RWPE2 (cell line): ENCODE results near the gene AHCY.
"Not testable (repeated sequence)": the region's sequence is repeated elsewhere in the genome, so short reads cannot be mapped to it uniquely, and the experiment has no call there.

Experiments
- ATAC-seq: fragments of 200-7000 bp; cut with Tn5 transposase; 3 replicates; pipeline ENCODE4 v1.9.1; 2021; ENCODE audit warnings: low read depth
- DNase-seq: peaks from one replicate; pipeline ENCODE4 v3.0.0-alpha.2; 2020; ENCODE audit warnings: low spot score
- H3K27ac ChIP-seq: fragments of 450-650 bp; 2 replicates; pipeline ENCODE4 v1.5.1; 2017; ENCODE audit warnings: mild to moderate bottlenecking; ENCODE audit not compliant: poor library complexity, severe bottlenecking
- H3K27me3 ChIP-seq: fragments of 250-450 bp; sonication (Bioruptor Pico); 2 replicates; pipeline ENCODE4 v1.5.1; 2021; ENCODE audit warnings: mild to moderate bottlenecking, moderate library complexity; ENCODE audit not compliant: insufficient read depth, poor library complexity, severe bottlenecking
- H3K36me3 ChIP-seq: fragments of 250-450 bp; sonication (Bioruptor Pico); 2 replicates; pipeline ENCODE4 v1.5.1; 2020; ENCODE audit warnings: low read depth, mild to moderate bottlenecking, moderate library complexity
- H3K4me1 ChIP-seq: fragments of 250-450 bp; sonication (Bioruptor Pico); 2 replicates; pipeline ENCODE4 v1.5.1; 2021; ENCODE audit warnings: mild to moderate bottlenecking, moderate library complexity; ENCODE audit not compliant: insufficient read depth, poor library complexity, severe bottlenecking
- H3K4me3 ChIP-seq: fragments of 250-450 bp; sonication (Bioruptor Pico); 2 replicates; pipeline ENCODE4 v1.5.1; 2021; ENCODE audit warnings: mild to moderate bottlenecking, moderate library complexity; ENCODE audit not compliant: severe bottlenecking
- H3K9me3 ChIP-seq: fragments of 250-450 bp; sonication (Bioruptor Pico); 2 replicates; pipeline ENCODE4 v1.5.1; 2021; ENCODE audit warnings: mild to moderate bottlenecking, moderate library complexity; ENCODE audit not compliant: severe bottlenecking
- TF ChIP-seq, protein P1 (sequence below): fragments of 450-650 bp; IDR thresholded peaks from one replicate; pipeline ENCODE4 v1.5.1; 2017; ENCODE audit warnings: mild to moderate bottlenecking, moderate library complexity; ENCODE audit not compliant: poor library complexity, severe bottlenecking

Gene AHCY

GRCh38 chr20:34345402-34345736 is 42.2 kb upstream of the AHCY start:
- DNase-seq (no peak), ATAC-seq (no peak)
- Histone ChIP-seq H3K4me3 (no peak overlapping the region), H3K4me1 (peaks cover 24% of the 10 kb centered on the region), H3K27ac (no peak overlapping the region), H3K27me3 (no peaks in the 10 kb centered on the region), H3K9me3 (no peaks in the 10 kb centered on the region), H3K36me3 (no peaks in the 10 kb centered on the region)
- TF ChIP-seq, protein P1, sequence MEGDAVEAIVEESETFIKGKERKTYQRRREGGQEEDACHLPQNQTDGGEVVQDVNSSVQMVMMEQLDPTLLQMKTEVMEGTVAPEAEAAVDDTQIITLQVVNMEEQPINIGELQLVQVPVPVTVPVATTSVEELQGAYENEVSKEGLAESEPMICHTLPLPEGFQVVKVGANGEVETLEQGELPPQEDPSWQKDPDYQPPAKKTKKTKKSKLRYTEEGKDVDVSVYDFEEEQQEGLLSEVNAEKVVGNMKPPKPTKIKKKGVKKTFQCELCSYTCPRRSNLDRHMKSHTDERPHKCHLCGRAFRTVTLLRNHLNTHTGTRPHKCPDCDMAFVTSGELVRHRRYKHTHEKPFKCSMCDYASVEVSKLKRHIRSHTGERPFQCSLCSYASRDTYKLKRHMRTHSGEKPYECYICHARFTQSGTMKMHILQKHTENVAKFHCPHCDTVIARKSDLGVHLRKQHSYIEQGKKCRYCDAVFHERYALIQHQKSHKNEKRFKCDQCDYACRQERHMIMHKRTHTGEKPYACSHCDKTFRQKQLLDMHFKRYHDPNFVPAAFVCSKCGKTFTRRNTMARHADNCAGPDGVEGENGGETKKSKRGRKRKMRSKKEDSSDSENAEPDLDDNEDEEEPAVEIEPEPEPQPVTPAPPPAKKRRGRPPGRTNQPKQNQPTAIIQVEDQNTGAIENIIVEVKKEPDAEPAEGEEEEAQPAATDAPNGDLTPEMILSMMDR: no peak

- Histone ChIP-seq H3K27me3 (no peaks in the 10 kb centered on the region), H3K27ac (peak overlapping the region; percentile 4), H3K4me3 (no peak overlapping the region), H3K4me1 (peaks cover 18% of the 10 kb centered on the region), H3K9me3 (no peaks in the 10 kb centered on the region), H3K36me3 (no peaks in the 10 kb centered on the region)
- no peak for DNase-seq
- no peak for ATAC-seq
- TF ChIP-seq, protein P1: no peak
These were observed 41.1 kb upstream of the AHCY start for GRCh38 chr20:34344238-34344637.

- DNase-seq (no peak), ATAC-seq (0 out of 3 replicates have a peak, but pooled peaks have one; percentile 20)
- H3K27me3 ChIP-seq: no peaks in the 10 kb centered on the region
- TF ChIP-seq, protein P1: no peak
- peaks cover 15% of the 10 kb centered on the region for H3K4me1 ChIP-seq
- H3K27ac ChIP-seq: peak overlapping the region; percentile 4
- no peaks in the 10 kb centered on the region for H3K9me3 ChIP-seq
- no peak overlapping the region for H3K4me3 ChIP-seq
- H3K36me3 ChIP-seq: no peaks in the 10 kb centered on the region
These were observed 40.5 kb upstream of the AHCY start for GRCh38 chr20:34343458-34344211.

- peaks cover 24% of the 10 kb centered on the region for H3K4me1 ChIP-seq
- H3K36me3 ChIP-seq, H3K4me3 ChIP-seq, ATAC-seq, DNase-seq, H3K27me3 ChIP-seq, H3K9me3 ChIP-seq: not testable (repeated sequence)
- peak overlapping the region; percentile 17 for H3K27ac ChIP-seq
These were observed 38.0 kb upstream of the AHCY start for GRCh38 chr20:34341199-34341598.

DNA sequence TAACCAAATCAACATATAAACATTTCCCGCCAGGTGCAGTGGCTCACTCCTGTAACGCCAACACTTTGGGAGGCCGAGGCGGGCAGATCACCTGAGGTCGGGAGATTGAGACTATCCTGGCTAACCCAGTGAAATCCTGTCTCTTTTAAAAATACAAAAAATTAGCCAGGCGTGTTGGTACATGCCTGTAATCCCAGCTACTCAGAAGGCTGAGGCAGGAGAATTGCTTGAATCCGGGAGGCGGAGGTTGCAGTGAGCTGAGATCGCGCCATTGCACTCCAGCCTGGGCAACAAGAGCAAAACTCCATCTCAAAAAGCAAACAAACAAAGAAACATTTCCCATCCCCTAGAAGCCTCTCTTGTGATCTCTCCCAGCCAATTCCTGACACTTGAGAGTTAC is 37.6 kb upstream of the AHCY start:
- peak; percentile 17; the same call in 1 of the 3 replicates for ATAC-seq
- not testable (repeated sequence) for H3K27me3 ChIP-seq, H3K36me3 ChIP-seq, H3K9me3 ChIP-seq, DNase-seq, H3K4me3 ChIP-seq
- Histone ChIP-seq H3K27ac (peak overlapping the region; percentile 17), H3K4me1 (peaks cover 29% of the 10 kb centered on the region)

DNA sequence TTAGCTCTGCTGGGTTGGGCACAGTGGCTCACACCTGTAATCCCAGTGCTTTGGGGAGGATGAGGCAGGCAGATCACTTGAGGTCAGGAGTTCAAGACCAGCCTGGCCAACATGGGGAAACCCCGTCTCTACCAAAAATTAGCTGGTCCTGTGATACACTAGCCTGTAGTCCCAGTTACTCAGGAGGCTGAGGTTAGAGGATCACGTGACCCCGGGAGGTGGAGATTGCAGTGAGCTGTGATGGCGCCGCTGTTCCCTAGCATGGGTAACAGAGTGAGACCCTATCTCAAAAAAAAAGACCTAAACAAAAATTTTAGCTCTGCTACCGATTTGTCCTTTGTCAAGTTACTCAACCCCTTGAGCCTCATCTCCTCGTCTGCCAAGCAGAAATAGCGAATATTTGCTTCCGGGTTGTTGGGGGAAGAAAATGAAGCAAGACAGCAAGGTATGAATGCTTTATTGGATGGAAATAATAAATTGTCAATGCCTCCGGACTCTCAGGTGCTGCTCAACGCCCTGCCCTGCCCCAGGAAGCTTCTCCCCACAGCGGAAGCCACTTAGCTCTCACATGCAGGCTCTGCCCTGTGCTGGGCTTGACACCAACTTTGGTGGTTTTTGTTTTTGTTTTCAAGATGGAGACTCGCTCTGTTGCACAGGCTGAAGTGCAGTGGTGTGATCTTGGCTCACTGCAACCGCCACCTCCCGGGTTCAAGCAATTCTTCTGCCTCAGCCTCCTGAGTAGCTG is 35.0 kb upstream of the AHCY start:
- DNase-seq (no peak), ATAC-seq (no peak)
- H3K4me1 ChIP-seq: peaks cover 43% of the 10 kb centered on the region
- TF ChIP-seq, protein P1: no peak
- H3K27ac ChIP-seq: peak overlapping the region; percentile 95
- no peaks in the 10 kb centered on the region for H3K36me3 ChIP-seq
- H3K4me3 ChIP-seq: no peak overlapping the region
- H3K27me3 ChIP-seq: no peaks in the 10 kb centered on the region
- H3K9me3 ChIP-seq: no peaks in the 10 kb centered on the region
